Fibroblast of the aortic adventitia (primary cell): ENCODE data around the gene HEXA. TPM values are rescaled to one million over a fixed set of nuclear protein-coding genes. Genes with fewer than 3 reads are reported as not detected.
A peak's percentile ranks its signal among the peaks of the same experiment; 100 is the strongest.
"Not testable (repeated sequence)": the region's sequence is repeated elsewhere in the genome, so short reads cannot be mapped to it uniquely, and the experiment has no call there.

Experiments
- DNase-seq: peaks from one replicate; pipeline ENCODE4 v3.0.0-alpha.2; 2010; ENCODE audit warnings: low read depth
- H3K4me3 ChIP-seq: 2 replicates; pipeline ENCODE4 v1.5.1; 2011; ENCODE audit warnings: low read depth, mild to moderate bottlenecking, control low read depth, low read length, moderate library complexity
- total RNA-seq: library from RNA; depleted of rRNA; stranded (reverse); fragments of >200 nt; gene quantifications from 2 replicates; pipeline ENCODE4 v1.2.3, GENCODE V29; 2012; ENCODE audit warnings: low replicate concordance
- TF ChIP-seq, protein P1 (sequence below): IDR thresholded peaks from 2 replicates; pipeline ENCODE4 v1.5.1; 2011; ENCODE audit warnings: mild to moderate bottlenecking, low read length, control low read depth, inconsistent platforms; ENCODE audit not compliant: insufficient read depth

HEXA gene
- total RNA-seq, 1 donor: 89.0 TPM

DNA sequence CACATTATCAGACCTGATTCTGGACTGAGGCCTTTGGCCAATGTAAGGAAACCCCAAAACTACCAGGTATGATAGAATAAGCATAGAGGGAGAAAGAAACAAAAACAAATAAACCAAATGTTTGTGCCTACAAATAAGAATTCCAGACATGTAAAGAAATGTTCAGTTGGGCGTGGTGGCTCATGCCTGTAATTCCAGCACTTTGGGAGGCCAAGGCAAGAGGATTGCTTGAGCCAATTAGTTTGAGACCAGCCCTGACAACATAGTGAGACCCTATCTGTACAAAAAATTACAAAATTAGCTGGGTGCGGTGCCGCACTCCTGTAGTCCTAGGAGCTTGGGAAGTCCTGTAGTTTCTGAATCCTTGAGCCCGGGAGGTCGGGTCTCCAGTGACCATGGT, 35.3 kb upstream of the HEXA start:
- no peak for DNase-seq
- TF ChIP-seq, protein P1, sequence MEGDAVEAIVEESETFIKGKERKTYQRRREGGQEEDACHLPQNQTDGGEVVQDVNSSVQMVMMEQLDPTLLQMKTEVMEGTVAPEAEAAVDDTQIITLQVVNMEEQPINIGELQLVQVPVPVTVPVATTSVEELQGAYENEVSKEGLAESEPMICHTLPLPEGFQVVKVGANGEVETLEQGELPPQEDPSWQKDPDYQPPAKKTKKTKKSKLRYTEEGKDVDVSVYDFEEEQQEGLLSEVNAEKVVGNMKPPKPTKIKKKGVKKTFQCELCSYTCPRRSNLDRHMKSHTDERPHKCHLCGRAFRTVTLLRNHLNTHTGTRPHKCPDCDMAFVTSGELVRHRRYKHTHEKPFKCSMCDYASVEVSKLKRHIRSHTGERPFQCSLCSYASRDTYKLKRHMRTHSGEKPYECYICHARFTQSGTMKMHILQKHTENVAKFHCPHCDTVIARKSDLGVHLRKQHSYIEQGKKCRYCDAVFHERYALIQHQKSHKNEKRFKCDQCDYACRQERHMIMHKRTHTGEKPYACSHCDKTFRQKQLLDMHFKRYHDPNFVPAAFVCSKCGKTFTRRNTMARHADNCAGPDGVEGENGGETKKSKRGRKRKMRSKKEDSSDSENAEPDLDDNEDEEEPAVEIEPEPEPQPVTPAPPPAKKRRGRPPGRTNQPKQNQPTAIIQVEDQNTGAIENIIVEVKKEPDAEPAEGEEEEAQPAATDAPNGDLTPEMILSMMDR: no peak
- no peak overlapping the region for H3K4me3 ChIP-seq

DNA sequence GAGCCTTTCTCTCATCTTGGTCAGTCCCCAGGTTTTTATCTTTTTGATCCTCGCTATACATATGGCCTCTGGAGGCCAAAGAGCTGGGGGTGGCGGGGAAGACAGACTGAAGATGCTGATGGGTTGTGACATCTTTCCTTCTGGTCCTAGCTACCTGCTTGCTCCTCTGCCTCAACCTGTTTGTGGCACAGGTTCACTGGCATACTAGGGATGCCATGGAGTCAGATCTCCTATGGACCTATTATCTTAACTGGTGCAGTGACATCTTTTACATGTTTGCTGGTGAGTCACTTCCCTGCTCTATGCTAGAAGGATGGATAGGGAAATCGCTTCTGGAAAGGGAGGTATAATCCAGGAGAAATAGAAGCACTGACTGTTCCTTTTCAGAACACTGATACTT, 31.1 kb upstream of the HEXA start:
- H3K4me3 ChIP-seq: no peak overlapping the region
- DNase-seq: no peak
- TF ChIP-seq, protein P1: no peak

DNA sequence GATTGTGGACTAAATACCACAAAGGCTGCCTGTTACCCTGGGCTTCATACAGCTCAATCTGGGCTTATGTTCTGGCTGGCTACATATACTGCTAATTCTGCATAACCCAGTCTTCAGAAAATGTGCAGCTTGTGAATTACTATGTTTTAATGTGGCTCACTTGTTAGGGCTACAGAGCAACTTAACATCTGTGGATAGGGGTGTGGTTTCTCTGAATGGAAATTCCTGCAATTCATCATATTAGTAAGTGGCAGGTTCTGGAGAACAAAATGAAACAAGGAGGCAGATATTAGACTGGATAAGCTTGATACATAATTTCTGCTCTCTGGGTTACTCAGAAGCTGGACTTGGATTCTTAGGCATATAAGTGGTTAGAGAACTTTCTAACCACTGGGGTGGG, 29.0 kb upstream of the HEXA start:
- TF ChIP-seq, protein P1: no peak
- peak; percentile 35 for DNase-seq
- no peak overlapping the region for H3K4me3 ChIP-seq

DNA sequence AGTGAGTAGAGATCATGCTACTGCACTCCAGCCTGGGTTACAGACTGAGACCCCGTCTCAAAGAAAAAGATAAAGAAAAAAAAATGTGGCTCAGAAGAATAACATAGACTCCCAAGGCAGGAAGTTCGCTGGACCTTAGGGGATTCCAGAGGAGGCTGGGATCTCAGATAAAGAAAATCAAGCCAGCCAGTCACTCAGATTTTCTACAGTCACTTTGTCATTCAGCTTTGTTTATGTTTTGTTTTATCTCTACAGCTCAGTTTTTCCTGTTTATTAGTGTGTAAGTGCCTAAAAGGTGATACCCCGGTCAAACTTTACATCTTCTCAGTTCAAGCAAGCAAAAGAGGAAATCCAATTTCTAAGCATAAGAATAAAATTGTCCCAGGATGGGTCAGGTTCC, 28.5 kb upstream of the HEXA start:
- H3K4me3 ChIP-seq: no peak overlapping the region
- no peak for DNase-seq
- TF ChIP-seq, protein P1: no peak

DNA sequence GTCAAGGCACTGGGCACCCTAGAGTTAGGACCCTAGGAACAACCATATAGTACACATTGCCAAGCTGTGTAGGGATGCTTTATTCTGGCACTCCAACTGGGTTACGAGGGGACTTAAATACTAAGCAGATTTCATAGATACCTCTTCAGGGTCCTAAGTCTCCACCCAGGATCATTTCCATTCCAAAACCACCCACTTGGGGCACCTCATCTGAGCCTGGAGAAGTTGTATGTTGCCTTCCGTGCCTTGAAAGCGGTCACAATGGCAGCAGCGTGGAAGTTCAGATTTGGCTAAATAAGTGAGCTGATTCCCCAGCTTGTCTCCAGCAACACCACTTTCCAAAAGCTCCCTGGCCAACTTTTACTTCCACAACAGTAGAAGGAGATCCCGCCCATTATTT, 26.9 kb upstream of the HEXA start:
- TF ChIP-seq, protein P1: no peak
- no peak for DNase-seq
- H3K4me3 ChIP-seq: no peak overlapping the region

DNA sequence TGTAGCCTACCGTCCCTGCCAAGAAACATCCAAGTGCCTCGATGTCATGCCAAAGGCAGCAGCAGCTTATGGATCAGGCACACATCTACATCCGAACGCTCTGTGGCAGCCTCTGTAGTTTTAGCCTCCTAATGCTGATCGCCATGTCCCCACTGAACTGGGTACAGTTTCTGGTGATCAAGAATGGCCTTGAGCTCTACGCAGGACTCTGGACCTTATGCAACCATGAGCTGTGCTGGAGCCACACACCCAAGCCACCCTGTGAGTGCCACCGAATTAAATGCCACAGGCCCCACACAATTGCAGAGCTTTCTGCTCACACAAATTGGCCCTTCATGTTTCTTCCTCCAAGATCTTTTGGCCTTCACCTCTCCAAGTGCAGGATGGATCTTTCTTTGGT, 22.8 kb upstream of the HEXA start:
- TF ChIP-seq, protein P1: no peak

DNA sequence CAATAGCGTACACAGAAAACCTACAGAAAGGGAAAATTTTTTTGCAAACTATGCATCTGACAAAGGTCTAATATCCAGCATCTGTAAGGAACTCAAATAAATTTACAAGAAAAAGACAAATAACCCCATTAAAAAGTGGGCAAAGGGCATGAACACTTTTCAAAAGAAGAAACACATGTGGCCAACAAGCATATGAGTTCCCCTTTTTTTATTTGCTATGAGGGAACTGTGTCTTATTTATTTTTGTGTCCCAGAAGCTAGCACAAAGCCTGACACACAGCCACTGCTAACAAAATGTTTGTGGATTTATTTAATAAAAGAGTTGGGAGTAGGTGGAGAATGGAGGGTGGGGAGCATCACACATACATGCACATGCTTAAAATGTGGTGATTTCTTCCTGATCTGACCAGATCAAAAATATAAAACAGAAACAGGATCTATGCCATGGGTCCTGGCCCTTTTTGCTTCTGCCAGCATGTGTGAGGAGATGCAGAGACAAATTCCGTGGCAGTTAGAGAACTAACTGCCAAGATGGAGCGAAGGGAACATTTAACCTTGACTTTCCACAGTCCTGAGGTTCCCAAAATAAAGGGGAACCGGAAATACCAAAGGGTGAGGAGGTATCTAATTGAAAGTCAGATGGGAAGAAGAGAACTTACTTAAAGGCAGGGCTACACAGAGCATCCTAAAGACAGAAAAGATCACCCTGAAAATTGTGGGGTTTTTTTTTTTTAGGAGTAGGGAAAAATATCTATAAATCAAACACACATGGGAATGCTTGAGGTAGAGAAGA, 22.2 kb upstream of the HEXA start, which contains the start of gene TMEM202:
TMEM202 (plus strand) TSS at position 510 of the 793 bp plus-strand sequence; CDS start at position 532, 22 bp downstream.
- H3K4me3 ChIP-seq: no peak within 1 kb of the TSS
- no peak for DNase-seq
- TF ChIP-seq, protein P1: no peak

More for the DNA sequence above, 22.8 kb upstream of the HEXA start:
- no peak for DNase-seq
- H3K4me3 ChIP-seq: no peak overlapping the region

DNA sequence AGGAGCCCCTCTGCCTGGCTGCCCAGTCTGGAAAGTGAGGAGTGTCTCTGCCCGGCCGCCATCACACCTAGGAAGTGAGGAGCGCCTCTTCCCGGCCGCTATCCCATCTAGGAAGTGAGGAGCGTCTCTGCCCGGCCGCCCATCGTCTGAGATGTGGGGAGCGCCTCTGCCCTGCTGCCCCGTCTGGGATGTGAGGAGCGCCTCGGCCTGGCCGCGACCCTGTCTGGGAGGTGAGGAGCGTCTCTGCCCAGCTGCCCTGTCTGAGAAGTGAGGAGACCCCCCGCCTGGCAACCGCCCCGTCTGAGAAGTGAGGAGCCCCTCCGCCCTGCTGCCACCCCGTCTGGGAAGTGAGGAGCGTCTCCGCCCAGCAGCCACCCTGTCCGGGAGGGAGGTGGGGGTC, 20.5 kb upstream of the HEXA start:
- DNase-seq, H3K4me3 ChIP-seq: not testable (repeated sequence)
